H1 (cell line): ENCODE data around the gene KRTAP2-3. TPM values are rescaled to one million over a fixed set of nuclear protein-coding genes. Genes with fewer than 3 reads are reported as not detected.

ENCODE experiments used
- CTCF ChIA-PET: fragments of 300-600 bp; sonication (Branson Sonifier 250); formaldehyde crosslinking; loops from one replicate; lab custom pipeline; 2021; ENCODE audit not compliant: partially characterized antibody; lab: Charles Lee
- POLR2A ChIA-PET: fragments of 300-600 bp; sonication (Branson Sonifier 250); formaldehyde crosslinking; loops from one replicate; lab custom pipeline; 2021; ENCODE audit warnings: inconsistent platforms; ENCODE audit not compliant: partially characterized antibody; lab: Charles Lee
- DNase-seq, 2 experiments: peaks; one replicate each; pipeline versions ENCODE4 v3.0.0 to v3.0.0-alpha.2; 2010 to 2022; ENCODE audit warnings: low spot score in 2 of 2, low read depth in 1 of 2, mixed read lengths in 1 of 2
- FAIRE-seq: peaks from 2 replicates; lab custom pipeline; 2011; peaks lifted over from hg19 to GRCh38; lab: Jason Lieb, UNC
- H2AFZ ChIP-seq: 2 replicates; pipeline ENCODE4 v1.8.1; 2012; ENCODE audit warnings: low read length, inconsistent platforms
- H2AK5ac ChIP-seq: 2 replicates; pipeline ENCODE4 v1.6.1; 2013; ENCODE audit warnings: low read depth, low read length
- H2BK120ac ChIP-seq: replicated peaks from 2 replicates; pipeline ENCODE3; 2013; ENCODE audit warnings: low read depth, low read length, inconsistent platforms
- H2BK12ac ChIP-seq: 2 replicates; pipeline ENCODE4 v1.6.1; 2013; ENCODE audit warnings: low read depth, low read length
- H2BK15ac ChIP-seq: 2 replicates; pipeline ENCODE4 v1.6.1; 2013; ENCODE audit warnings: low read length
- H2BK20ac ChIP-seq: 2 replicates; pipeline ENCODE4 v1.6.1; 2013; ENCODE audit warnings: low read length
- H2BK5ac ChIP-seq: 2 replicates; pipeline ENCODE4 v1.6.1; 2013; ENCODE audit warnings: low read depth, low read length
- H3K14ac ChIP-seq: 2 replicates; pipeline ENCODE4 v1.6.1; 2013; ENCODE audit warnings: inconsistent platforms; ENCODE audit not compliant: insufficient read length
- H3K18ac ChIP-seq: 2 replicates; pipeline ENCODE4 v1.6.1; 2013; ENCODE audit warnings: low read length; ENCODE audit errors: extremely low read depth
- H3K23ac ChIP-seq: 2 replicates; pipeline ENCODE4 v1.6.1; 2013; ENCODE audit warnings: inconsistent platforms; ENCODE audit not compliant: insufficient read length
- H3K23me2 ChIP-seq: 2 replicates; pipeline ENCODE4 v1.6.1; 2013; ENCODE audit warnings: low read depth, low read length
- H3K27ac ChIP-seq: 2 replicates; pipeline ENCODE4 v1.6.1; 2011; ENCODE audit warnings: low read depth, low read length, inconsistent platforms
- H3K27me3 ChIP-seq, 4 experiments: replicated peaks in 1 of 4; 1 replicate in 1 of 4; 2 replicates in 3 of 4; pipeline versions ENCODE4 v1.6.1 to v1.8.1; 2011 to 2013; ENCODE audit warnings: low read length in 3 of 4, mild to moderate bottlenecking in 3 of 4, inconsistent platforms in 2 of 4, mixed read lengths in 2 of 4, moderate library complexity in 1 of 4; ENCODE audit not compliant: control insufficient read depth in 3 of 4, insufficient read depth in 3 of 4; ENCODE audit errors: extremely low read depth in 1 of 4
- H3K36me3 ChIP-seq, 4 experiments: 2 replicates each; pipeline versions ENCODE4 v1.6.1 to v1.8.1; 2011 to 2013; ENCODE audit warnings: mild to moderate bottlenecking in 4 of 4, low read length in 3 of 4, moderate library complexity in 2 of 4, control low read depth in 1 of 4, inconsistent platforms in 1 of 4; ENCODE audit not compliant: insufficient read depth in 4 of 4, control insufficient read depth in 2 of 4
- H3K4ac ChIP-seq: replicated peaks from 2 replicates; pipeline ENCODE3; 2013; ENCODE audit warnings: low read length, low read depth, mixed read lengths, inconsistent platforms; ENCODE audit not compliant: insufficient read length
- H3K4me1 ChIP-seq, 4 experiments: replicated peaks in 1 of 4; 1 replicate in 1 of 4; 2 replicates in 3 of 4; pipeline versions ENCODE4 v1.6.1 to v1.8.1; 2011 to 2013; ENCODE audit warnings: low read length in 3 of 4, inconsistent platforms in 2 of 4, mixed read lengths in 1 of 4; ENCODE audit not compliant: insufficient read depth in 4 of 4, control insufficient read depth in 3 of 4
- H3K4me2 ChIP-seq, 2 experiments: 2 replicates each; pipeline versions ENCODE4 v1.6.1 to v1.8.1; 2011 to 2013; ENCODE audit warnings: low read depth in 2 of 2, low read length in 2 of 2, control low read depth in 1 of 2, inconsistent platforms in 1 of 2, mild to moderate bottlenecking in 1 of 2; ENCODE audit not compliant: insufficient read depth in 1 of 2
- H3K4me3 ChIP-seq, 4 experiments: fragments of 200-600, 300-600 bp in 1 of 4; sonication (generic), shearing (Covaris generic), sonication (Bioruptor Twin) in 1 of 4; 2 replicates each; pipeline versions ENCODE4 v1.5.1 to v1.8.1; 2011 to 2016; ENCODE audit warnings: low read length in 4 of 4, low read depth in 3 of 4, control low read depth in 2 of 4, inconsistent platforms in 2 of 4, mild to moderate bottlenecking in 2 of 4, mixed read lengths in 1 of 4, moderate library complexity in 1 of 4; ENCODE audit not compliant: insufficient read depth in 2 of 4; ENCODE audit errors: extremely low read depth in 1 of 4
- H3K56ac ChIP-seq: replicated peaks from 2 replicates; pipeline ENCODE3; 2013; ENCODE audit warnings: low read depth, mild to moderate bottlenecking, mixed read lengths, low read length, inconsistent platforms; ENCODE audit not compliant: insufficient read length
- H3K79me1 ChIP-seq: 2 replicates; pipeline ENCODE4 v1.6.1; 2013; ENCODE audit warnings: low read depth, low read length, control low read depth
- H3K79me2 ChIP-seq, 2 experiments: 2 replicates each; pipeline versions ENCODE4 v1.6.1 to v1.8.1; 2012 to 2013; ENCODE audit warnings: low read length in 2 of 2, mild to moderate bottlenecking in 2 of 2, inconsistent platforms in 1 of 2; ENCODE audit not compliant: insufficient read depth in 2 of 2, control insufficient read depth in 1 of 2
- H3K9ac ChIP-seq, 4 experiments: replicated peaks in 1 of 4; 1 replicate in 1 of 4; 2 replicates in 3 of 4; pipeline versions ENCODE4 v1.6.1 to v1.8.1; 2011 to 2013; ENCODE audit warnings: low read depth in 3 of 4, low read length in 3 of 4, control low read depth in 2 of 4, mild to moderate bottlenecking in 2 of 4, moderate library complexity in 2 of 4, inconsistent platforms in 1 of 4; ENCODE audit errors: extremely low read depth in 1 of 4
- H3K9me3 ChIP-seq, 2 experiments: 2 replicates each; pipeline versions ENCODE4 v1.6.1 to v1.8.1; 2012 to 2013; ENCODE audit warnings: mild to moderate bottlenecking in 2 of 2, moderate library complexity in 2 of 2, control low read depth in 1 of 2, inconsistent platforms in 1 of 2, low read depth in 1 of 2, low read length in 1 of 2, mixed read lengths in 1 of 2; ENCODE audit not compliant: insufficient read depth in 2 of 2
- H4K20me1 ChIP-seq, 2 experiments: replicated peaks in 1 of 2; 2 replicates each; pipeline versions ENCODE3 to v1.8.1; 2011 to 2013; ENCODE audit warnings: inconsistent platforms in 2 of 2, low read length in 2 of 2, mild to moderate bottlenecking in 1 of 2; ENCODE audit not compliant: insufficient read depth in 2 of 2, control insufficient read depth in 1 of 2
- H4K5ac ChIP-seq: 2 replicates; pipeline ENCODE4 v1.6.1; 2013; ENCODE audit warnings: low read length, low read depth, mixed read lengths, inconsistent platforms; ENCODE audit not compliant: insufficient read length
- H4K8ac ChIP-seq: 2 replicates; pipeline ENCODE4 v1.8.0; 2013; ENCODE audit warnings: mild to moderate bottlenecking, moderate library complexity, low read length, inconsistent platforms; ENCODE audit not compliant: insufficient read depth; ENCODE audit errors: extremely low read depth
- H4K91ac ChIP-seq: replicated peaks from 2 replicates; pipeline ENCODE3; 2013; ENCODE audit warnings: low read length, mixed read lengths, inconsistent platforms; ENCODE audit not compliant: insufficient read length
- CBX8 ChIP-seq: fragments of 300-800, 300-1000 bp; sonication (generic); IDR thresholded peaks from 2 replicates; pipeline ENCODE4 v1.7.1; 2016; ENCODE audit warnings: low read depth, low read length, borderline replicate concordance
- CHD2 ChIP-seq: IDR thresholded peaks from 2 replicates; pipeline ENCODE4 v1.6.1; 2012; ENCODE audit warnings: low read length, improper control_type of control experiment
- CREB1 ChIP-seq: IDR thresholded peaks from 2 replicates; pipeline ENCODE4 v1.6.1; 2012; ENCODE audit warnings: inconsistent platforms
- CTCF ChIP-seq, 3 experiments: IDR thresholded peaks; 1 replicate in 2 of 3; 2 replicates in 1 of 3; pipeline versions ENCODE4 v1.5.1 to v1.6.1; 2011; ENCODE audit warnings: low read length in 3 of 3, mild to moderate bottlenecking in 3 of 3, inconsistent platforms in 2 of 3, low read depth in 1 of 3, moderate library complexity in 1 of 3; ENCODE audit not compliant: insufficient read depth in 1 of 3; ENCODE audit errors: control extremely low read depth in 1 of 3
- JUND ChIP-seq: IDR thresholded peaks from 2 replicates; pipeline ENCODE4 v1.6.1; 2011; ENCODE audit warnings: mild to moderate bottlenecking, improper control_type of control experiment, low read length
- KDM1A ChIP-seq: fragments of 200-600, 300-600 bp; sonication (generic); IDR thresholded peaks from 2 replicates; pipeline ENCODE4 v1.7.1; 2016; ENCODE audit warnings: mild to moderate bottlenecking, low read length, borderline replicate concordance
- NANOG ChIP-seq: IDR thresholded peaks from 2 replicates; pipeline ENCODE4 v1.6.1; 2011; ENCODE audit warnings: low read length, low read depth, mild to moderate bottlenecking, inconsistent platforms; ENCODE audit not compliant: insufficient read depth, poor library complexity, severe bottlenecking
- POLR2AphosphoS5 ChIP-seq: IDR thresholded peaks from 2 replicates; pipeline ENCODE4 v1.6.1; 2011; ENCODE audit warnings: low read depth, low read length
- SIN3A ChIP-seq, 2 experiments: IDR thresholded peaks in 1 of 2; conservative IDR thresholded peaks in 1 of 2; 2 replicates each; pipeline ENCODE4 v1.6.1; 2011 to 2012; ENCODE audit warnings: low read length in 2 of 2, improper control_type of control experiment in 1 of 2, low read depth in 1 of 2, mild to moderate bottlenecking in 1 of 2
- SP1 ChIP-seq: IDR thresholded peaks from 2 replicates; pipeline ENCODE4 v1.6.1; 2011; ENCODE audit warnings: low read depth, low read length
- USF2 ChIP-seq: IDR thresholded peaks from 2 replicates; pipeline ENCODE4 v1.6.1; 2011; ENCODE audit warnings: low read length, improper control_type of control experiment
- WGBS, 2 experiments: shearing (Covaris generic) in 1 of 2; methylation state at CpG; one replicate each; pipeline versions ENCODE4 v1.1.6 to v1.1.7; 2013 to 2015; ENCODE audit warnings: low lambda C conversion rate in 2 of 2, mixed read lengths in 2 of 2, inconsistent platforms in 1 of 2, low coverage in 1 of 2, missing lambda C conversion rate in 1 of 2; ENCODE audit not compliant: insufficient replicate concordance in 2 of 2, insufficient coverage in 1 of 2, insufficient read length in 1 of 2; ENCODE audit errors: extremely low coverage in 1 of 2, missing lambda C conversion rate in 1 of 2; 5-methylcytosine and 5-hydroxymethylcytosine counted together
- polyA plus RNA-seq, 7 experiments: library from polyadenylated mRNA; depleted of rRNA in 3 of 7; stranded (reverse) in 5 of 7; unstranded in 2 of 7; fragments of >200 nt in 5 of 7; fragments of 200-250 nt in 2 of 7; gene quantifications; 1 replicate in 5 of 7; 2 replicates in 1 of 7; 4 replicates in 1 of 7; pipeline versions ENCODE4 v1.2.1 to v1.2.3, GENCODE V29; 2011 to 2013; ENCODE audit warnings: missing spikeins in 2 of 7, mixed read lengths in 2 of 7
- total RNA-seq: library from RNA; stranded (reverse); fragmentation: NEBNext Ultra II Directional; extraction: Animal tissue kit (Norgen Biotek cat#: 25700); gene quantifications from 2 replicates; pipeline ENCODE4 v1.2.1, GENCODE V29; 2021

The KRTAP2-3 gene
- total and polyA plus RNA-seq, 2 of the 8 experiments (the other 6 are each of a cell fraction or from before 2014, with no cell fraction given), result not detected

- Histone ChIP-seq H3K14ac (no peak overlapping the region), H3K36me3 (no peaks in the 10 kb centered on the region), H3K4me2 (no peak overlapping the region), H4K91ac (no peak overlapping the region), H2BK12ac (no peak overlapping the region), H2BK5ac (no peak overlapping the region), H3K4ac (no peak overlapping the region), H3K23me2 (no peaks in the 10 kb centered on the region), H3K4me3 (no peak overlapping the region), H3K23ac (no peak overlapping the region), H2BK20ac (no peak overlapping the region), H3K4me1 (no peaks in the 10 kb centered on the region), H4K20me1 (no peaks in the 10 kb centered on the region), H2AK5ac (no peak overlapping the region), H2AFZ (no peak overlapping the region), H3K56ac (no peak overlapping the region), H3K18ac (no peak overlapping the region), H3K79me2 (no peaks in the 10 kb centered on the region), H2BK15ac (no peak overlapping the region), H2BK120ac (no peak overlapping the region), H3K27me3 (no peaks in the 10 kb centered on the region; a peak in 1 of 7 replicates), H3K9ac (no peak overlapping the region), H3K9me3 (no peaks in the 10 kb centered on the region), H4K5ac (no peak overlapping the region), H4K8ac (no peak overlapping the region), H3K27ac (no peak overlapping the region), H3K79me1 (no peaks in the 10 kb centered on the region)
- 84% methylated on average over 7 of the region's 7 CpGs; no CpG with 5 or more reads in 1 of the 2 experiments for WGBS, 2 experiments
- no peak for FAIRE-seq
- no peak for DNase-seq
- ChIA-PET POLR2A (no interaction called here), CTCF (interaction anchor here (0.7 kb wide), 1 partner anchor 152 kb away, joined by 3 read pairs; no protein-coding TSS in a partner anchor)
- TF ChIP-seq CHD2 (no peak), CTCF (IDR thresholded peaks at IDR 0.05; ENCODE audit: control extremely low read depth in 1 of 3, insufficient read depth in 1 of 3, low read depth in 1 of 3, low read length in 3 of 3) (no peak), CREB1 (no peak), KDM1A (no peak), CBX8 (no peak), POLR2AphosphoS5 (no peak), SP1 (no peak), USF2 (no peak), JUND (no peak), SIN3A (conservative IDR thresholded peaks at IDR 0.05 in 1 of 2, IDR thresholded peaks at IDR 0.05 in 1 of 2; ENCODE audit: low read depth in 1 of 2, low read length in 2 of 2) (no peak), NANOG (no peak)
These were observed 44.5 kb downstream of the KRTAP2-3 start for GRCh38 chr17:41015454-41015853.
